Measurements from ENCODE around the gene PIGT. TPM values are rescaled to one million over a fixed set of nuclear protein-coding genes. Genes with fewer than 3 reads are reported as not detected.

Gene PIGT
- total RNA-seq, 1 experiment from 2014 or later = 108 TPM

DNA sequence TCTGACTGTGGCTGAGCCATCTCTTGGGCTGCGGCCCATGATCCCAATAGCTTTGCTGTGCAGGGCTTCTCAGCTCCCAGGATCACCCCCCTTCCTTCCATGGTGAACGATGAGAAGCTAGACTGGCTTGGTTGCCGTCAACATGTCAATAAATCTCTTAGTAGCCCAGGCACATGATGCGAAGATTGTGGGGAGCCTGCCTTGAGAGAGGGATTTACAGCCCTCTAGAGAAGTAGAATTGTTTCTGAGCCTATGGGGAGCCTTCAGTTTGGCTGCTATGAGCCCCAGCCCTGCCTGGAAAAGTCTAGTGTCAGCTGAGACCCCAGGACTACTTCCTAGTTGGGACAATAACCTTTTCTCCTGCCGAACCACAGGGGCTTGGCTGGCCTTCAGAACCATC is 3.3 kb upstream of the PIGT start:
- ATAC-seq (no peak), DNase-seq (ENCODE audit: low read depth, low spot score) (no peak)
- Histone ChIP-seq H3K27me3 (ENCODE audit: control insufficient read depth, insufficient read depth, low read length) (no peaks in the 10 kb centered on the region), H3K27ac (ENCODE audit: low read length) (no peak overlapping the region), H3K9me3 (ENCODE audit: control insufficient read depth, insufficient read depth, low read depth, low read length) (no peaks in the 10 kb centered on the region), H3K36me3 (ENCODE audit: control insufficient read depth, insufficient read depth, low read length) (peaks cover 10% of the 10 kb centered on the region), H3K4me3 (ENCODE audit: low read depth in 2 of 2, low read length in 2 of 2) (no peak overlapping the region), H3K4me1 (ENCODE audit: control insufficient read depth, insufficient read depth, low read length) (peaks cover 11% of the 10 kb centered on the region)
- BruUV-seq (replicated peaks) = no TSS peak
- intact Hi-C loops (cut with micrococcal nuclease; ENCODE audit: unreplicated experiment) (no loop called here), in situ Hi-C loops (cut with HindIII; ENCODE audit: low pct_unique_long_range_greater_than_20kb, low sequenced_read_pairs) (no loop called here)
- no peak for TF ChIP-seq SIN3A (IDR thresholded peaks at IDR 0.05; ENCODE audit: borderline replicate concordance, insufficient read depth, low read depth, low read length)
- no peak for TF ChIP-seq POLR2AphosphoS5 (IDR thresholded peaks at IDR 0.05; ENCODE audit: low read depth, low read length)
- TF ChIP-seq, protein P1, sequence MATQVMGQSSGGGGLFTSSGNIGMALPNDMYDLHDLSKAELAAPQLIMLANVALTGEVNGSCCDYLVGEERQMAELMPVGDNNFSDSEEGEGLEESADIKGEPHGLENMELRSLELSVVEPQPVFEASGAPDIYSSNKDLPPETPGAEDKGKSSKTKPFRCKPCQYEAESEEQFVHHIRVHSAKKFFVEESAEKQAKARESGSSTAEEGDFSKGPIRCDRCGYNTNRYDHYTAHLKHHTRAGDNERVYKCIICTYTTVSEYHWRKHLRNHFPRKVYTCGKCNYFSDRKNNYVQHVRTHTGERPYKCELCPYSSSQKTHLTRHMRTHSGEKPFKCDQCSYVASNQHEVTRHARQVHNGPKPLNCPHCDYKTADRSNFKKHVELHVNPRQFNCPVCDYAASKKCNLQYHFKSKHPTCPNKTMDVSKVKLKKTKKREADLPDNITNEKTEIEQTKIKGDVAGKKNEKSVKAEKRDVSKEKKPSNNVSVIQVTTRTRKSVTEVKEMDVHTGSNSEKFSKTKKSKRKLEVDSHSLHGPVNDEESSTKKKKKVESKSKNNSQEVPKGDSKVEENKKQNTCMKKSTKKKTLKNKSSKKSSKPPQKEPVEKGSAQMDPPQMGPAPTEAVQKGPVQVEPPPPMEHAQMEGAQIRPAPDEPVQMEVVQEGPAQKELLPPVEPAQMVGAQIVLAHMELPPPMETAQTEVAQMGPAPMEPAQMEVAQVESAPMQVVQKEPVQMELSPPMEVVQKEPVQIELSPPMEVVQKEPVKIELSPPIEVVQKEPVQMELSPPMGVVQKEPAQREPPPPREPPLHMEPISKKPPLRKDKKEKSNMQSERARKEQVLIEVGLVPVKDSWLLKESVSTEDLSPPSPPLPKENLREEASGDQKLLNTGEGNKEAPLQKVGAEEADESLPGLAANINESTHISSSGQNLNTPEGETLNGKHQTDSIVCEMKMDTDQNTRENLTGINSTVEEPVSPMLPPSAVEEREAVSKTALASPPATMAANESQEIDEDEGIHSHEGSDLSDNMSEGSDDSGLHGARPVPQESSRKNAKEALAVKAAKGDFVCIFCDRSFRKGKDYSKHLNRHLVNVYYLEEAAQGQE (IDR thresholded peaks at IDR 0.05; ENCODE audit: insufficient read depth in 1 of 2, low read depth in 2 of 2, low read length in 1 of 2) = no peak
- no peak for TF ChIP-seq TCF7L2 (IDR thresholded peaks at IDR 0.05; ENCODE audit: low read depth, low read length)
- TF ChIP-seq, protein P2, sequence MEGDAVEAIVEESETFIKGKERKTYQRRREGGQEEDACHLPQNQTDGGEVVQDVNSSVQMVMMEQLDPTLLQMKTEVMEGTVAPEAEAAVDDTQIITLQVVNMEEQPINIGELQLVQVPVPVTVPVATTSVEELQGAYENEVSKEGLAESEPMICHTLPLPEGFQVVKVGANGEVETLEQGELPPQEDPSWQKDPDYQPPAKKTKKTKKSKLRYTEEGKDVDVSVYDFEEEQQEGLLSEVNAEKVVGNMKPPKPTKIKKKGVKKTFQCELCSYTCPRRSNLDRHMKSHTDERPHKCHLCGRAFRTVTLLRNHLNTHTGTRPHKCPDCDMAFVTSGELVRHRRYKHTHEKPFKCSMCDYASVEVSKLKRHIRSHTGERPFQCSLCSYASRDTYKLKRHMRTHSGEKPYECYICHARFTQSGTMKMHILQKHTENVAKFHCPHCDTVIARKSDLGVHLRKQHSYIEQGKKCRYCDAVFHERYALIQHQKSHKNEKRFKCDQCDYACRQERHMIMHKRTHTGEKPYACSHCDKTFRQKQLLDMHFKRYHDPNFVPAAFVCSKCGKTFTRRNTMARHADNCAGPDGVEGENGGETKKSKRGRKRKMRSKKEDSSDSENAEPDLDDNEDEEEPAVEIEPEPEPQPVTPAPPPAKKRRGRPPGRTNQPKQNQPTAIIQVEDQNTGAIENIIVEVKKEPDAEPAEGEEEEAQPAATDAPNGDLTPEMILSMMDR (IDR thresholded peaks at IDR 0.05) = no peak
- CTCF ChIA-PET = interaction anchor here (0.7 kb wide), 1 partner anchor 1730 kb away, joined by 6 read pairs; no protein-coding TSS in a partner anchor
- POLR2A ChIA-PET = no interaction called here

DNA sequence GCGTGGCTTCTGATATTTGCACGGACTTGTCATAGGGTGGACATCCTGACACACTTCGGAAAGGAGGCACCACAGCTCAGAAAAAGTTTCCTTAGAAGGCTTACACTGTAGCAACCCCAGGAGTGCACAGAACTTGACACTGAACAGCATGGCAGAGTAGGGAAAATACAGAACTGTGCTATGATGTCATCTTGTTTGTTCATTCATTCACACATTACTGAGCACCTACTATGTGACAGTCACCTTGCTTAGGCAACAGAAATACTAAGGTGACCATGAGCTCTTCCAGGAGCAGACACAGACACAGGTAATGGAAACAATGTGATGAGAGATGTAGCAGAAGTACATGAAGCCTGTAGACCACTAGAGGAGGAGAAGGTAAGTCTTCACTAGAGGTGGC is 2.5 kb upstream of the PIGT start:
- TF ChIP-seq, protein P1 (IDR thresholded peaks at IDR 0.05; ENCODE audit: insufficient read depth in 1 of 2, low read depth in 2 of 2, low read length in 1 of 2) = no peak
- TF ChIP-seq TCF7L2 (IDR thresholded peaks at IDR 0.05; ENCODE audit: low read depth, low read length) = no peak
- intact Hi-C loops (cut with micrococcal nuclease; ENCODE audit: unreplicated experiment) = no loop called here
- H3K4me3 ChIP-seq (ENCODE audit: low read depth in 2 of 2, low read length in 2 of 2) = no peak overlapping the region
- peaks cover 10% of the 10 kb centered on the region for H3K36me3 ChIP-seq (ENCODE audit: control insufficient read depth, insufficient read depth, low read length)
- no peak overlapping the region for H3K27ac ChIP-seq (ENCODE audit: low read length)
- no TSS peak for BruUV-seq (replicated peaks)
- DNase-seq (ENCODE audit: low read depth, low spot score) (no peak), ATAC-seq (no peak)
- ChIA-PET CTCF (interaction anchor here (1.4 kb wide), 1 partner anchor 23 kb away, joined by 3 read pairs; no protein-coding TSS in a partner anchor), POLR2A (interaction anchor here (0.6 kb wide), 1 partner anchor 50 kb away, joined by 6 read pairs; no protein-coding TSS in a partner anchor)
- no peaks in the 10 kb centered on the region for H3K27me3 ChIP-seq (ENCODE audit: control insufficient read depth, insufficient read depth, low read length)
- in situ Hi-C loops (cut with HindIII; ENCODE audit: low pct_unique_long_range_greater_than_20kb, low sequenced_read_pairs) = no loop called here
- H3K9me3 ChIP-seq (ENCODE audit: control insufficient read depth, insufficient read depth, low read depth, low read length) = no peaks in the 10 kb centered on the region
- H3K4me1 ChIP-seq (ENCODE audit: control insufficient read depth, insufficient read depth, low read length) = peaks cover 18% of the 10 kb centered on the region
